SH-SY5Y (cell line): ENCODE data around the gene FOXR1.

Source experiments
- GATA2 ChIP-seq: IDR thresholded peaks from 2 replicates; pipeline ENCODE4 v1.6.1; 2011; ENCODE audit warnings: mild to moderate bottlenecking, low read depth, low read length
- GATA3 ChIP-seq: IDR thresholded peaks from 2 replicates; pipeline ENCODE4 v1.6.1; 2011; ENCODE audit warnings: low read depth, mild to moderate bottlenecking, low read length, moderate library complexity

- TF ChIP-seq GATA3 (no peak), GATA2 (no peak)
Observed at GRCh38 chr11:119006656-119007055, 35.1 kb downstream of the FOXR1 start.
